Liver (tissue), 9 donors: Measurements from ENCODE around the gene LAMB4. TPM values are rescaled to one million over a fixed set of nuclear protein-coding genes. Genes with fewer than 3 reads are reported as not detected.

Source experiments
- DNase-seq: peaks from one replicate; pipeline ENCODE4 v3.0.0-alpha.2; 2017; ENCODE audit warnings: low spot score
- H3K27ac ChIP-seq, 2 donors: one replicate each; pipeline ENCODE4 v1.7.0; 2013; ENCODE audit warnings: inconsistent platforms in 2 of 2, low read length in 2 of 2, control low read depth in 1 of 2, low read depth in 1 of 2, mild to moderate bottlenecking in 1 of 2
- H3K27me3 ChIP-seq, 4 donors: one replicate each; pipeline versions ENCODE4 v1.6.1 to v1.7.0; 2013; ENCODE audit warnings: low read length in 3 of 4, inconsistent platforms in 1 of 4, mild to moderate bottlenecking in 1 of 4, moderate library complexity in 1 of 4; ENCODE audit not compliant: control insufficient read depth in 4 of 4, insufficient read depth in 4 of 4
- H3K36me3 ChIP-seq, 4 donors: one replicate each; pipeline versions ENCODE4 v1.6.1 to v1.7.0; 2013; ENCODE audit warnings: low read length in 3 of 4, mild to moderate bottlenecking in 3 of 4, low read depth in 1 of 4, moderate library complexity in 1 of 4; ENCODE audit not compliant: control insufficient read depth in 4 of 4, insufficient read depth in 3 of 4
- H3K4me1 ChIP-seq, 4 donors: one replicate each; pipeline versions ENCODE4 v1.6.1 to v1.7.0; 2013; ENCODE audit warnings: low read length in 3 of 4, mild to moderate bottlenecking in 3 of 4, moderate library complexity in 1 of 4; ENCODE audit not compliant: control insufficient read depth in 4 of 4, insufficient read depth in 4 of 4
- H3K4me3 ChIP-seq, 3 donors: one replicate each; pipeline versions ENCODE4 v1.6.1 to v1.7.0; 2013; ENCODE audit warnings: low read length in 3 of 3, control low read depth in 1 of 3, low read depth in 1 of 3, mild to moderate bottlenecking in 1 of 3
- H3K9ac ChIP-seq, 2 donors: one replicate each; pipeline ENCODE4 v1.7.0; 2013; ENCODE audit warnings: low read length in 2 of 2, mild to moderate bottlenecking in 2 of 2, moderate library complexity in 2 of 2, control low read depth in 1 of 2, low read depth in 1 of 2
- H3K9me3 ChIP-seq, 4 donors: one replicate each; pipeline versions ENCODE4 v1.6.1 to v1.7.0; 2013; ENCODE audit warnings: low read length in 3 of 4; ENCODE audit not compliant: control insufficient read depth in 4 of 4
- ATF3 ChIP-seq: IDR thresholded peaks from 2 replicates; pipeline ENCODE4 v1.6.1; 2016; ENCODE audit warnings: antibody characterized with exemption
- EGR1 ChIP-seq, 2 donors: IDR thresholded peaks; 2 replicates each; pipeline ENCODE4 v1.6.1; 2016 to 2018; ENCODE audit warnings: antibody characterized with exemption in 2 of 2, low read depth in 2 of 2
- FOXA1 ChIP-seq: IDR thresholded peaks from 2 replicates; pipeline ENCODE4 v1.6.1; 2016; ENCODE audit warnings: antibody characterized with exemption
- FOXA2 ChIP-seq: IDR thresholded peaks from 2 replicates; pipeline ENCODE4 v1.6.1; 2016; ENCODE audit warnings: antibody characterized with exemption
- GABPA ChIP-seq, 2 donors: IDR thresholded peaks in 1 of 2; conservative IDR thresholded peaks in 1 of 2; 2 replicates each; pipeline ENCODE4 v1.6.1; 2016; ENCODE audit warnings: antibody characterized with exemption in 2 of 2, mild to moderate bottlenecking in 1 of 2, moderate library complexity in 1 of 2
- HNF4A ChIP-seq, 2 donors: conservative IDR thresholded peaks; 2 replicates each; pipeline ENCODE4 v1.6.1; 2016; ENCODE audit warnings: antibody characterized with exemption in 2 of 2, mild to moderate bottlenecking in 2 of 2
- HNF4G ChIP-seq: IDR thresholded peaks from 2 replicates; pipeline ENCODE4 v1.6.1; 2016; ENCODE audit warnings: antibody characterized with exemption
- JUND ChIP-seq, 2 donors: IDR thresholded peaks; 2 replicates each; pipeline ENCODE4 v1.6.1; 2016; ENCODE audit warnings: antibody characterized with exemption in 2 of 2
- MAX ChIP-seq: IDR thresholded peaks from 2 replicates; pipeline ENCODE4 v1.6.1; 2016; ENCODE audit warnings: antibody characterized with exemption
- NR2F2 ChIP-seq: IDR thresholded peaks from 2 replicates; pipeline ENCODE4 v1.6.1; 2016; ENCODE audit warnings: antibody characterized with exemption
- RAD21 ChIP-seq, 2 donors: IDR thresholded peaks; 2 replicates each; pipeline ENCODE4 v1.6.1; 2016; ENCODE audit warnings: antibody characterized with exemption in 2 of 2, mild to moderate bottlenecking in 2 of 2
- RXRA ChIP-seq, 2 donors: IDR thresholded peaks; 2 replicates each; pipeline ENCODE4 v1.6.1; 2017 to 2018; ENCODE audit warnings: antibody characterized with exemption in 2 of 2, mild to moderate bottlenecking in 1 of 2
- SP1 ChIP-seq: IDR thresholded peaks from 2 replicates; pipeline ENCODE4 v1.6.1; 2018; ENCODE audit warnings: antibody characterized with exemption, mild to moderate bottlenecking
- TAF1 ChIP-seq: conservative IDR thresholded peaks from 2 replicates; pipeline ENCODE4 v1.6.1; 2016; ENCODE audit warnings: antibody characterized with exemption, mild to moderate bottlenecking
- YY1 ChIP-seq: IDR thresholded peaks from 2 replicates; pipeline ENCODE4 v1.6.1; 2016; ENCODE audit warnings: antibody characterized with exemption, mild to moderate bottlenecking
- WGBS: extraction: QIAGEN DNeasy Blood & Tissue Kit; methylation state at CpG from one replicate; pipeline ENCODE4 v1.1.7; 2013; 5-methylcytosine and 5-hydroxymethylcytosine counted together
- polyA plus RNA-seq, 2 donors: library from polyadenylated mRNA; stranded (reverse) in 1 of 2; unstranded in 1 of 2; fragments of 200-250 nt in 1 of 2; fragments of >200 nt in 1 of 2; fragmentation: Nextera tagmentation in 1 of 2; extraction: Ambion mirVana in 1 of 2; gene quantifications; one replicate each; pipeline versions ENCODE4 v1.2.1 to v1.2.3, GENCODE V29; 2013 to 2015
- total RNA-seq, 2 donors: library from RNA; depleted of rRNA; stranded (reverse); fragments of >200 nt; gene quantifications; one replicate each; pipeline ENCODE4 v1.2.3, GENCODE V29; 2014
- TF ChIP-seq, protein P1 (sequence below): IDR thresholded peaks from 2 replicates; pipeline ENCODE4 v1.6.1; 2016; ENCODE audit warnings: antibody characterized with exemption, mild to moderate bottlenecking
- TF ChIP-seq, protein P2 (sequence below): fragments of 150-350 bp; IDR thresholded peaks from 2 replicates; pipeline ENCODE4 v1.5.1; 2017; ENCODE audit warnings: improper control_type of control experiment, low read depth, low read length; ENCODE audit not compliant: missing input control
- TF ChIP-seq, protein P3 (sequence below): IDR thresholded peaks from 2 replicates; pipeline ENCODE4 v1.6.1; 2016; ENCODE audit warnings: antibody characterized with exemption
- donor health status: healthy.
- donor health status: healthy.
- donor health status: healthy.
- donor health status: healthy.
- donor health status: healthy.

LAMB4 gene
- total and polyA plus RNA-seq, 4 donors: under 0.01 to 0.03 TPM; not detected in 2

GRCh38 chr7:108066486-108066885 is 63.7 kb downstream of the LAMB4 start:
- Histone ChIP-seq H3K27me3 (no peaks in the 10 kb centered on the region), H3K9ac (no peak overlapping the region), H3K27ac (no peak overlapping the region), H3K36me3 (no peaks in the 10 kb centered on the region), H3K4me3 (no peak overlapping the region), H3K9me3 (no peaks in the 10 kb centered on the region), H3K4me1 (no peaks in the 10 kb centered on the region)
- TF ChIP-seq ATF3 (no peak), RAD21 (IDR thresholded peaks at IDR 0.05) (no peak), MAX (no peak), HNF4A (conservative IDR thresholded peaks at IDR 0.05) (no peak), HNF4G (no peak), JUND (IDR thresholded peaks at IDR 0.05) (no peak), FOXA1 (no peak), FOXA2 (no peak), NR2F2 (no peak), RXRA (IDR thresholded peaks at IDR 0.05) (no peak), SP1 (no peak), GABPA (IDR thresholded peaks at IDR 0.05 in 1 of 2, conservative IDR thresholded peaks at IDR 0.05 in 1 of 2) (no peak), EGR1 (IDR thresholded peaks at IDR 0.05; ENCODE audit: low read depth in 2 of 2) (no peak), TAF1 (no peak)
- TF ChIP-seq, protein P1, sequence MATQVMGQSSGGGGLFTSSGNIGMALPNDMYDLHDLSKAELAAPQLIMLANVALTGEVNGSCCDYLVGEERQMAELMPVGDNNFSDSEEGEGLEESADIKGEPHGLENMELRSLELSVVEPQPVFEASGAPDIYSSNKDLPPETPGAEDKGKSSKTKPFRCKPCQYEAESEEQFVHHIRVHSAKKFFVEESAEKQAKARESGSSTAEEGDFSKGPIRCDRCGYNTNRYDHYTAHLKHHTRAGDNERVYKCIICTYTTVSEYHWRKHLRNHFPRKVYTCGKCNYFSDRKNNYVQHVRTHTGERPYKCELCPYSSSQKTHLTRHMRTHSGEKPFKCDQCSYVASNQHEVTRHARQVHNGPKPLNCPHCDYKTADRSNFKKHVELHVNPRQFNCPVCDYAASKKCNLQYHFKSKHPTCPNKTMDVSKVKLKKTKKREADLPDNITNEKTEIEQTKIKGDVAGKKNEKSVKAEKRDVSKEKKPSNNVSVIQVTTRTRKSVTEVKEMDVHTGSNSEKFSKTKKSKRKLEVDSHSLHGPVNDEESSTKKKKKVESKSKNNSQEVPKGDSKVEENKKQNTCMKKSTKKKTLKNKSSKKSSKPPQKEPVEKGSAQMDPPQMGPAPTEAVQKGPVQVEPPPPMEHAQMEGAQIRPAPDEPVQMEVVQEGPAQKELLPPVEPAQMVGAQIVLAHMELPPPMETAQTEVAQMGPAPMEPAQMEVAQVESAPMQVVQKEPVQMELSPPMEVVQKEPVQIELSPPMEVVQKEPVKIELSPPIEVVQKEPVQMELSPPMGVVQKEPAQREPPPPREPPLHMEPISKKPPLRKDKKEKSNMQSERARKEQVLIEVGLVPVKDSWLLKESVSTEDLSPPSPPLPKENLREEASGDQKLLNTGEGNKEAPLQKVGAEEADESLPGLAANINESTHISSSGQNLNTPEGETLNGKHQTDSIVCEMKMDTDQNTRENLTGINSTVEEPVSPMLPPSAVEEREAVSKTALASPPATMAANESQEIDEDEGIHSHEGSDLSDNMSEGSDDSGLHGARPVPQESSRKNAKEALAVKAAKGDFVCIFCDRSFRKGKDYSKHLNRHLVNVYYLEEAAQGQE: no peak
- TF ChIP-seq, protein P2, sequence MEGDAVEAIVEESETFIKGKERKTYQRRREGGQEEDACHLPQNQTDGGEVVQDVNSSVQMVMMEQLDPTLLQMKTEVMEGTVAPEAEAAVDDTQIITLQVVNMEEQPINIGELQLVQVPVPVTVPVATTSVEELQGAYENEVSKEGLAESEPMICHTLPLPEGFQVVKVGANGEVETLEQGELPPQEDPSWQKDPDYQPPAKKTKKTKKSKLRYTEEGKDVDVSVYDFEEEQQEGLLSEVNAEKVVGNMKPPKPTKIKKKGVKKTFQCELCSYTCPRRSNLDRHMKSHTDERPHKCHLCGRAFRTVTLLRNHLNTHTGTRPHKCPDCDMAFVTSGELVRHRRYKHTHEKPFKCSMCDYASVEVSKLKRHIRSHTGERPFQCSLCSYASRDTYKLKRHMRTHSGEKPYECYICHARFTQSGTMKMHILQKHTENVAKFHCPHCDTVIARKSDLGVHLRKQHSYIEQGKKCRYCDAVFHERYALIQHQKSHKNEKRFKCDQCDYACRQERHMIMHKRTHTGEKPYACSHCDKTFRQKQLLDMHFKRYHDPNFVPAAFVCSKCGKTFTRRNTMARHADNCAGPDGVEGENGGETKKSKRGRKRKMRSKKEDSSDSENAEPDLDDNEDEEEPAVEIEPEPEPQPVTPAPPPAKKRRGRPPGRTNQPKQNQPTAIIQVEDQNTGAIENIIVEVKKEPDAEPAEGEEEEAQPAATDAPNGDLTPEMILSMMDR: no peak
- TF ChIP-seq, protein P3, sequence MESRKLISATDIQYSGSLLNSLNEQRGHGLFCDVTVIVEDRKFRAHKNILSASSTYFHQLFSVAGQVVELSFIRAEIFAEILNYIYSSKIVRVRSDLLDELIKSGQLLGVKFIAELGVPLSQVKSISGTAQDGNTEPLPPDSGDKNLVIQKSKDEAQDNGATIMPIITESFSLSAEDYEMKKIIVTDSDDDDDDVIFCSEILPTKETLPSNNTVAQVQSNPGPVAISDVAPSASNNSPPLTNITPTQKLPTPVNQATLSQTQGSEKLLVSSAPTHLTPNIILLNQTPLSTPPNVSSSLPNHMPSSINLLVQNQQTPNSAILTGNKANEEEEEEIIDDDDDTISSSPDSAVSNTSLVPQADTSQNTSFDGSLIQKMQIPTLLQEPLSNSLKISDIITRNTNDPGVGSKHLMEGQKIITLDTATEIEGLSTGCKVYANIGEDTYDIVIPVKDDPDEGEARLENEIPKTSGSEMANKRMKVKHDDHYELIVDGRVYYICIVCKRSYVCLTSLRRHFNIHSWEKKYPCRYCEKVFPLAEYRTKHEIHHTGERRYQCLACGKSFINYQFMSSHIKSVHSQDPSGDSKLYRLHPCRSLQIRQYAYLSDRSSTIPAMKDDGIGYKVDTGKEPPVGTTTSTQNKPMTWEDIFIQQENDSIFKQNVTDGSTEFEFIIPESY: no peak
- 84% methylated on average over 9 of the region's 9 CpGs for WGBS
- no peak for DNase-seq

- H3K27me3 ChIP-seq: no peaks in the 10 kb centered on the region
- no peaks in the 10 kb centered on the region for H3K36me3 ChIP-seq
- H3K4me3 ChIP-seq: no peak overlapping the region
- H3K9me3 ChIP-seq: no peaks in the 10 kb centered on the region
- no peak overlapping the region for H3K9ac ChIP-seq
- H3K27ac ChIP-seq: no peak overlapping the region
- no peaks in the 10 kb centered on the region for H3K4me1 ChIP-seq
- 42% methylated on average over 5 of the region's 5 CpGs for WGBS
- DNase-seq: peak; percentile 36
- no peak for TF ChIP-seq YY1
- TF ChIP-seq, protein P1: no peak
- TF ChIP-seq, protein P2: no peak
Measured at GRCh38 chr7:108063520-108063933, 66.6 kb downstream of the LAMB4 start.
